IPS-11a (cell line): ENCODE results near the gene EID1.

ENCODE experiments used
- H3K4me3 ChIP-seq: one replicate; pipeline ENCODE4 v1.5.1; 2013; ENCODE audit warnings: low read depth, low read length, control low read depth

Gene EID1

DNA sequence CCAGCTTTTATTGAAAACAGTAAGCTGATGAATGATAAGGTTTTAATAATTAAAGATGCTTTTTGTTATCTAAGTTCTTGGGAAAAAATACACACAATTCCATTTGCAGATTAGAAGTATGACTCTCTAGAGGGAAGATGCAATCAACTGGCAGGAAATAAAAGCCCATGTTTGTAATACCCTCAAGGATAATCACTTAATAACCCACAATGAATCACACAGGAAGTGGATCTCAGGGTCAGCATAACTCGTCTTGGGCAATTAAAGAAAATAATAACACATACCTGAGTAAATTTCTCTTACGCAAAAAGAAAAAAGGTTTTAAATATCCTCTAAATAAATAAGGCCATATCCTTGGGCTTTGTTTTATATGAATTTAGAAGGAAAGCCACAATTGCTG is 9.4 kb upstream of the EID1 start:
- H3K4me3 ChIP-seq: no peak overlapping the region

DNA sequence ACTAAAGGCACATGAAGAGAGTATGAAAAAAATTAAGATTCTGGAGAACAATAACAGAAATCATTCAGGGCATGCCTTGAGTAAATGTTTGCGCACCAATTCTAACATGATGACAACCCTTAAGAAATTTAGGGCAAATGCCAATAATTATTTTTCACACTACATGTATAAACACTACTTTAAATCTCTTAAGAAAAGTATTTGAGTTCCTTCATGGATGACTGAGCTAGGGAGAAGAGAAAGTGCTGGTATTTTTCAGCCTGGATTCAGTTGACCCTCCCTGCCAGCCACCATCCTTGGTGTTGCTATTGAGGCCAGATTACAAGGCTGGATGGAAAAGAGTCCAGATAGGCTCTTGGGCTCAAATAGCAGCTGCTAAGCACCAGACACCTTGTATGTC is 8.0 kb upstream of the EID1 start:
- no peak overlapping the region for H3K4me3 ChIP-seq

DNA sequence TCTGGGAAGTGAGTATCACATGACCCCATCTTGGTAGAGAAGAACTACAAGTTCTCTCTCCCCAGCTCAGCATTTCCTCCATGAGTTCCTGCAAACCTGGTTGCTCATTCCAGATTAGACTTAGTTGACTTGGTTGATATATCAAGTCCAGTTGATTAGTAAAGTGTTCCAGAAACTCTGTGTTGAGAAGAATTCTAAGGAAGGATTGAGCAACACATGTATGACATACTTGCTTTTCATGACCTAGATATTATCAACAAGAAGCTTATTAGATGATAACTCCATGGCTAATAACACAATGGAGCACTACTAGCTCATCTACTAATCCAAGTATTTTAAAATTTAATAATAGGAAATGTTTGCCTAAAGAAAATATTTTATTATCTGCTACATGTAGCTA is 6.4 kb upstream of the EID1 start:
- H3K4me3 ChIP-seq: no peak overlapping the region

DNA sequence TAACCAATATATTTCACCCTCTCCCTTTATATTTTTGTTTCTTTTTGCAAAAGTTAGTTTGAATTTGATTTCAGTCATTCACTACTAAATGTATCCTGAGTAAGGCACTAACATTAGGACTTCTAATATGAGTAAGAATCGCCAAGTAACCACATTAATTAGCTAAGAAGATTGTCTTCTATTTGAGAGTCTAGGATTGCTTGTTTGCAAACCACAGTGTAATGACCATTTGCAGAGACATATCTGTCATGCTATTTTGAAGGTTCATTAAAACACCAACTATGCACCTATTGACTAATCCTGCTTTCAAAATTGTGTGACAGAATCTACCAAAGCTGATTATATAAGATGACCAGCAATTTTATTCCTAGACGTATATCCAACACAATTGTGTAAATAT is 5.3 kb upstream of the EID1 start:
- H3K4me3 ChIP-seq: no peak overlapping the region

DNA sequence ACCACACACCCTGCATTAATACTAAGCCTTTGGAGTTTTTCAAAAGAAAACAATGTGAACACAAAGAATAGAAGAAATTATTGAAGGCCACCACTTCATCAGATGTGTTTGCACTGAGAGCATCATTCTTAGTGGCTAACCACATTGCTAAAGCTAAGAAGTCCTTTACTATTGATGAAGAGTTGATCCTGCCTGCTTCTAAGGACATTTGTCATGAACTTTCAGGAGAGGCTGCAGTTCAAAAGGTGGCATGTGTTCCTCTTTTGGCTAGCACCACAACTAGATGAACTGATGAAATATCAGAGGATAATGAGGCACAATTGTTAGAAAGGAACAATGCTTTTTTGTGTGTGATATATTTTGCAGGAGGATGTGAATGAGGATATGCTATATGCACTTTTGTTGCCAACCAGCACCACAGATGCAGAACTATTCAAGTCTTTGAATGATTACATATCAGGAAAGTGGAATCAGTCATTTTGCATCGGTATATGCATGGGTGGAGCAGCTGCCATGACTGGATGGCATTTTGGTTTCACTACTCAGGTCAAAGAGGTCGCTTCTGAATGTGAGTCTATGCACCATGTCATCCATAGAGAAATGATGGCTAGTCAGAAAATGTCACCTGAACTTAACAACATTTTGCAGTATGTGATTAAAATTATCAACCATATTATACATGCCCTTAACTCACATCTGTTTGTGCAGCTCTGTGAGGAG is 2.5 kb upstream of the EID1 start:
- H3K4me3 ChIP-seq: no peak overlapping the region

DNA sequence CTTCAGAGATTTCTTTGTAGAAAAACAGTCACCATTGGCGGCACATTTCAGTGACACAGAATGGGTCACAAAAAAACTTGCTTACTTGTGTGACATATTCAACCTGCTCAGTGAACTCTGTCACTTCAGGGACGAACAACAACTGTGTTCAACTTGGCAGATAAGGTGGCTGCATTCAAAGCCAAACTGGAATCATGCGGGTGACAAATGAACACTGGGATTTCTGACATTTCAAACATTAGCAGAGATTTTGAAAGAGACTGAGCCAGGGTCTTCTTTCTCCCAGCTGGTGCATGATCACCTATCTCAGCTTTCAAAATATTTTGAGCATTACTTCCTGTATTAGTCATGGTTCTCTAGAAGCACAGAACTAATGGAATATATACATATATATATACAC is 1.9 kb upstream of the EID1 start:
- no peak overlapping the region for H3K4me3 ChIP-seq

DNA sequence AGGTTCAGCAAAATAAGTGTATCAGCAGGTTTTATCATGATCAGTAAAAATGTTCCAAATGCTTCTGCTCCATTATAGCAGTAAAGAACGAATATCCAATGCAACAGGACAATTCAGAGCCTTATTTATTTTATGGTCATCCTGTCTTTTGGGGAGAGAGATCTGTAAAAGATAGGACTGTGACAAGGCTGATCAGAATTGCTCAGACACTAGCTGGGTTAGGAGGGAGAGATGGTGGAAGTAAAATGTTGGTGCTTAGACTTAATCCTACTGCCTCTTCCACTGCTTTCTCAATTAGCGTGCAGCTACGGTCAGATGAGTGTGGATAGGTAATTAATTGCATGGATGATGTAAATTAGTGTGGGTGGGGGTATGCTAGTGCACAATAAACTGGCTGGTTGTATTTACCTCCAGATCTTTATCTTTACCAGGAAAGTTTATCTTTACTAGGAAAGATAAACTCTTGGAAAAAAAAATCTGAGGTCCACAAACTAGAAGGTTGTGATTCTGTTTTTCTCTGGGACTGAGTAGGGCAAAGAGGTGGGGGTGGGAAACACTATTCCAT is 2.2 kb downstream of the EID1 start:
- H3K4me3 ChIP-seq: no peak overlapping the region

DNA sequence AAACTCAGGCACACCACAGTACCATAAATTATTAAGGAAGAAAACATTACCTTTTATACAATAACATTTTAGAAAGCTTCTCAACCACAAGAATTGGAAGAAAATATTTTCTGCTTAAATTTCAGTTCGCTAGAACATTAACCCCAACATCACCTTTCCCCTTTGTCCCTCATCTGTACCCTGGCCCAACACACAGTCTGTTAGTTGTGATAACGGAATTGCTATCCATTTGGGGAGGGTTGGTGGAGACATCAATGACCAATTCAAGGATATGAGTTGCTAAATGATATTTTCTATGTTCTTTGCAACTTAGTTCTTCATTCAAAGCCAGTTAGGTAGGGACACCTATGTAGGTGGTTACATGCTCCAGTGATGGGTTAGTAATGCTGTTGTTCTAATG is 5.8 kb downstream of the EID1 start:
- no peak overlapping the region for H3K4me3 ChIP-seq

DNA sequence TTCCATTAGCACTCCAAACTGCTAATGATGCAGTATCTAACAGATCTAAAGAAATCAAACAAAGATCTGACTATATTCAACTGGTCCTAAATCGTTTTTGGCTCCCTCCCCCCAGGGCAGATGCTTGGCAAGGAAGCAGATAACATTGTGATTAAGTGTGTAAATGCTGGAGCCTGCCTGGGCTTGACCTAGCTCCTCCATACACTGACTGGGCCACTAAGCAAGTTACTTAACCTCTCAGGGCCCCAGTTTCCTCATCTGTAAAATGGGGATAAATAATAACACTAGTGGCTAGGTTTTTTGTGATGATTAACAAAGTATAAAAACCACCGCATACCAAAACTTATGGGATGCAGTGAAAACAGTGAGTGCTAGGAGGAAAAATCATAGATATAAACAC is 9.2 kb downstream of the EID1 start:
- H3K4me3 ChIP-seq: no peak overlapping the region

DNA sequence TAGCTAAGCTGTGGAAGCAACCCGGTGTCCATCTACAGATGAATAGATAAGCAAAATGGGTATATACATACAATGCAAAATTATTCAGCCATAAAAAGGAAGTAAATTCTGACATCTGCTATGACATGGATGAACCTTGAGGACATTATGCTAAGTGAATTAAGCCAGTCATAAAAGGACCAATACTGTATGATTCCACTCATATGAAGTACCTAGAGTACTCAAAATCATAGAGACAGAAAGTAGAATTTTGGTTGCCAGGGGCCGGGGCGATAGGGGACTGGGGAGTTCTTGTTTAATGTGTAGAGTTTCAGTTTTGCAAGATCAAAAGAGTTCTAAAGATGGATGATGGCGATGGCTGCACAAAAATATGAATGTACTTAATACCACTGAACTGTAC is 10.3 kb downstream of the EID1 start:
- H3K4me3 ChIP-seq: no peak overlapping the region

DNA sequence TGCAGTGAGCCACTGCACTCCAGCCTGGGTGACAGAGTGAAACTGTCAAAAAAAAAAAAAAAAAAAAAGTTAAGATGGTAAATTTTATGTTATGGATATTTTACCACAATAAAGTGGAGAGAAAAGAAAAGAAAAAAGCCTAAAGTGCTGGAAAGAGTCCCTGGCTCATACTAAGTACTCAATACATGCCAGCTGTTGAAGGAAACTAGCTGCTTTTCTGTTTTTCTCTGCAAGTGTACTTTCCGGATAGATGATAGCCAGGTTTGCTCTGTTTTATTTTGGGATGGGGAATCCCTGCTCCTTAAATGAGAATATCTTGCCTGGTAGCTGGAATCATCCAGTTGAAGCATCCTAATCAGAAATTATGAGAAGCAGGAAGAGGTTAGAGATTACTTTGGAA is 10.9 kb downstream of the EID1 start:
- no peak overlapping the region for H3K4me3 ChIP-seq

DNA sequence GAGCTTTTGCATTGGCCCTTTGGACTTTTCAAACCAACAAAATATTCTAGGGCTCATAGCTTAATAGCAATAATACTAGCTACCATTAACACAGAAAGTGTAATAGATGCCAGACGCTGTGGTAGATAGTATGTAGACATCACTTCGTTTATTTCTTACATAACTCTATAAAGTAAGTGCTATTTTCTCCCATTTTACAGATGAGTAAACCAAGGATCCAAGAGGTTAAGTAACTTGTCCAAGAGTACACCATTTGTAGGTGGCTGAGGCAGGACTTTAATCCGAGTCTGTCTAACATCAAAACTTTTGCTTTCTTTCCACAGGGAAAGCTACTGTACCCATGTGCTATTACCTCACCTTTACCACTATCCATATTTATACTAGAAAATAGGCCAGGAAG is 12.0 kb downstream of the EID1 start:
- H3K4me3 ChIP-seq: no peak overlapping the region

DNA sequence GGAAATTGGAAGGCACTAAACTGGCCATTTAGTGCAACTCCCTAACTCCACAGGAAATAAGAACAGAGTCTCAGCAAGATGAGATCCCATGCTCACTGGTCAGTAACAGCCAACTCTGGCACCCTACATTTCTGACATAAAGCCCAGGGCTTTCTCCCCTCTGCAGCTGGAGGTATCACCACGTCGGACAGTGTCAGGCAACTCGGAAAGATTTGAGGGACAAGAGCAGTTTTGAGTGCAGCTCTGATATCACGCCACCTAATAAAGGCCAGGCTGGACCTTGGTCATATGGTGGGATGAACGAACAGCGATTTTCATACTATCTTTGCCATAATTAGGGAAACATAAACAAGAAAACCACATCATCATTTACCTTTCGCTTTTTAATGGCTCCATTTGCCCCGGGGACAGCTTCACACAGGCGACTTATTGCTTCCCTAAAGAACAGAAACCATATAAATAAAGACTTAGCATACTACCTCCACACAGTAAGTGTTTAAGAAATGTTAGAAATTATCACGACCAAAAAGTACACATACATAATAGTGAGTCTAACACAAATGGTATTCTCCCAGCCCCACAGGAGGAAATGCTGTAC is 12.5 kb downstream of the EID1 start:
- no peak overlapping the region for H3K4me3 ChIP-seq

DNA sequence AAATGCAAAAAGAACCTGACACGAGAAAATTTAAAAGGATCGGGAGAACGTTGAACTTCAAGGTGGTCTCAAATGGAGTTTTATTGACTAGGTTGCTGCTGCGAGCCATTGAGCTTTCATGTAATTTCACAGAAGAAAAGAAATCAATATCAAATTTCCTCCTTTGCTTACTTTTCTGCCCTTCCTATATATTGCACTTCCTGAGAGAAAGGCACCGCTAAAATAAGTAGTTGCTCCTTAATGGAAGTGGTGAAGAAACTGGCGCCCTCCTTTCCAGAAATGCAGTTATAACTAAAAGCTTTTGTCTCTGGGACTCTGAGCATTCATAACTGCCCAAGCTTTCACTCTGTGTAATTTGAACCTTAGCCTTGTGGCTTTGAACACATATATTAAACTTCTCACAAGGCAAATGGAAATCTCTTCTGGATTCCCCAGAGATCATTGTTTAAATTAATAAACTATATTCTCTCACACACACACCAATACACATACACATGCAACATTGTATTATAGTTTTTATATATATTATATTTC is 13.4 kb downstream of the EID1 start:
- H3K4me3 ChIP-seq: no peak overlapping the region

DNA sequence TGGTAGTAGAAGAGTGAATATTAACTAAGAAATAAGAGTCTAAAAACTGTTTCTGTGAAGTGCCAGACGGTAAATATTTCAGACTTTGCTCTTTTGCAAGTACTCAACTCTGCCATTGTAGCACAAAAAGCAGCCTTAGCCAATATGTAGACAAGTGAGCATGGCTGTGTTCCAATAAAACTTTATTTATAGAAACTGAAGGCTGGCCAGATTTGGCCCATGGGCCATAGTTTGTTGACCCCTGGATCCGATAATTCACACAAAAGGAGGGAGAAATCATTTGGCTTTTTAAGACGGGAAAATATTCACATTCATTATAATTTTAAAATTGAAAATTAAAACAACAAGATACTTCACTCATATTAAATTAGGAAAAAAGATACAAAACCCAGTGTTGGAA is 15.4 kb downstream of the EID1 start:
- H3K4me3 ChIP-seq: no peak overlapping the region

DNA sequence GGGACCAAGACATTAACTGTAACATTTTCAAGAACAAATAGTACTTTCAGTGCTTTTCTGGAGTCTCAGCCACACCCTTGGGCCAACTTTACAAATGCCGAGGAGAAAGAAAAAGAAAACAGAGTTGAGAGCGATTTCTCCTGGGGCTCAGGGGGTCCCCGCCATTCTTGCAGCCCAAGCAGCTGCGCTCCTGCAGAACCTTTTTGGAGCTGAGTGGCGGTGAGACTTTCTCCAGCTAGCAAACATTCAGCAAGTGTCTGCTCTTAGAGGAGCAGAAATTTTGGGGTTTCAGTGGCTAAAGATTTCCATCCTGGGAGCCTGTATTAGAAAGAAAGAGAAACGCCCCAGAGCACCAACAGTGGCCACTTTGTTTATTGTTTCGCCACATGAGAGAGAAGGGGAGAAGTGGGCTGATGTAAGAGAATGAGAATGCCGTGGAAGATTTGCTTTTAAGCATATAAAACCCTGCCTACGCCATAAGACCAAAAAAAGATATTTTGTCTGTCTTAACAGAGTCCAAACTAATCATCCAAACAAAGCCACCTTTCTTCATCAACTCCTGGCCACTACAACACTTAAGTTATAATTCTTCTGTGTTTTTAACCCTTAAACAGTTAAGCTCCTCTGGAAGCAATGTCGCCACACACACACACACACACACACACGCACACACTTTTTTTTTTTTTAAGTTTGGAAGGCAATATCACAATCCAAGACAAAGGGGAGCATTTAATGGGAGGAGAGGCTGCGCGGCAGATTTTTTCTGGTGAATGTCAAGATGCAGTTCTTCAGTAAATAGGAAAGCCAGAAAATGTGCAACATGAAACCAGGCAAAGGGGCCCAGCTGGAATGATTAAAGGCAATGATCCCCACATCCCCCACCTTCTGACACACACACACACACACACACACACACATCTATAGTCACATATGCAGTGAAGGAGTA is 19.2 kb downstream of the EID1 start:
- no peak overlapping the region for H3K4me3 ChIP-seq

DNA sequence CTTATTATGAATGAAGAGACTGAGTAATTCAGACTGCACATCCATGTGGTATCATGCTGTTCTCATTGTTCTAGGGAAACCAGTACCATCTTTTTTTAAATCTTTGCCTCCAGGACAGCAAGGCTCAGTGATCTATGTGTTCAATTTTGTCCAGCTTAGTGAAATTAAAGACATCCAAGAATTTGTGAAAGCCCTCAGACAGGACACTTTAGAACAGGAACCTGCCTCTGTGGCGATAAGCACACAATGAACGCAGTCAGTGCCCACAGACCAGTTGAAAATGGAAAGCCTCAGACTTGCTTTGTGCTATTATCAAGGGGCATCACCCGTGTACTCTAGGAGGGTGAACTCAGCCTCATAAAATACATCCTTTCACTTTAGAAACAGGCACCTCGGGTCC is 20.1 kb downstream of the EID1 start:
- H3K4me3 ChIP-seq: no peak overlapping the region

DNA sequence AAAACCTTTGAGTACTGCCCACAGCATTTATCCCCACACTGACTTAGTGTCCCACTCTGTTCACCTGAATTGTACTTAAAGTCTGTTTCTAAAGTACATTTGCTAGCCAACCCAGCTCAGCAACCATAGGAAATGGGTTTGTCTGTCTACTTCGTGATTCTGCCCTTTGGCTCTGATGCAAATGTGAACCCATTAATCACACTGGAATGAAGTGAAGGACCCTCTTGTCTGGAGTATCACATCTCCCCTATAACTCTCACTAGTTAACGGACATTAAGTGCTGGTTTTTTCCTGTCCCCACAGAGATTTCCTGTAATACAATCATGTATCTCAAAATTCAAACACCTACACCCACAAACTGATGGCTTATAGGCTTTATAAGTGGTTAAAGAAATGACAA is 20.5 kb downstream of the EID1 start:
- no peak overlapping the region for H3K4me3 ChIP-seq

DNA sequence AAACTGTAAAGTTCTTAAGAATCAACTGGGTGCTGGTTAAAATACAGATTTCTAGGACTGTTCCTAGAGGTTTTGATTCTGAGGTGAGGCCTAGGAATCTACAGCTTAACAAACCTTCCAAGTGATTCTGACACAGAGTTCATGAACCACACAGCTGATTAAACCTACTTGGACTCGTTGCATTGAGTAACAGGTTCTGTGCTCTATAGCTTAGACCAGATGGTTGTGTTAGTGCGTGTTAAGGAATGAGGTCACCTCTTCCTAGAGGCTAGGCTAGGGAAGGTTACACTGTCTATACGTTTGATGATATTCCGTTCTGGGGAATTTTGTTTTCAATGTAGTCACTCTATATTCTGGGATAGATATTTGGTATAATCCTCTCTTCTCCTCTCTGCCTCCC is 21.9 kb downstream of the EID1 start:
- H3K4me3 ChIP-seq: no peak overlapping the region

DNA sequence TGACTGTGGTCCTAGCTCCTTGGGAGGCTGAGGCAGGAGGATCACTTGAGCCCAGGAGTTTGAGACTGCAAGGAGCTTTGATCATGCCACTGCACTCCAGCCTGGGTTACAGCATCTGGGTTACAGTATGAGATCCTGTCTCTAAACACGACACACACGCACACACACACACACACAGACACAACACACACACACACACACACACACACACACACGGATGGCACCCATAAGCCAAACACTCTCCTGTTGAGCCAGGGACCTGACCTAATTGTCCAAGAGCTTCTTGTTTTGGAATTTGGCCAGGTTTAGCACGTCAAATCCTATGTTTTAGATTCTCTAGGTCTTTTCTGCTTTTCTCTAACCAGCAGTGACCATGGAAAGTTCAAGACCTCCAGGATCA is 26.8 kb downstream of the EID1 start:
- H3K4me3 ChIP-seq: no peak overlapping the region

DNA sequence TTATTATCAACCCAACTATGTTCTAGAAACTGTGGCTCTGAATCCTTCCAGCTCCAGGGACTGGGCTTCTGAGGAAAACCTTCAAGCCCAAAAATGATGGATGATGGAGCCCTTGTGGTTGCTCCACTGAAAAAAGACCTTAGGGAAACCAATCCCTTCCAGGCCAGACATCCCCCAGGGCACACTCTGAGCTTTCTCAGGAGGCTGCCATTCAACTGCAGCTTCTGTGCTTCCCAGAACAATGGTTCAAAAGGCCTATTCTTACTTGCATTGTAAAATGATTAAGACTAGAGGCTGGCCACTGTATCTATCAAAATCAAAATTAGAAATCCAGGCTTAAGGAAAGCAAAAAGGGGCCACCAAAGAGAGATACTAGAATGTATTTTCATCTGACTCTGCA is 27.3 kb downstream of the EID1 start:
- no peak overlapping the region for H3K4me3 ChIP-seq
